OCI-LY7 (cell line): ENCODE data around the gene IQGAP1. TPM values are rescaled to one million over a fixed set of nuclear protein-coding genes. Genes with fewer than 3 reads are reported as not detected.

Experiments used
- BruUV-seq: library from RNA; stranded (reverse); fragments of 400-500 nt; replicated peaks from 2 replicates; lab custom pipeline; 2021; lab: Mats Ljungman, UMichigan
- CTCF ChIA-PET: fragments of 300-600 bp; sonication (Branson Sonifier 250); formaldehyde crosslinking; loops from one replicate; lab custom pipeline; 2022; ENCODE audit warnings: antibody characterized with exemption; ENCODE audit not compliant: unreplicated experiment; lab: Charles Lee
- POLR2A ChIA-PET: fragments of 300-600 bp; sonication (Branson Sonifier 250); formaldehyde crosslinking; loops from one replicate; lab custom pipeline; 2022; ENCODE audit warnings: antibody characterized with exemption; lab: Charles Lee
- DNase-seq: peaks from one replicate; pipeline ENCODE4 v3.0.0-alpha.2; 2015; ENCODE audit warnings: low spot score
- H2AFZ ChIP-seq: fragments of 200-600 bp; sonication (generic), shearing (Covaris generic); 2 replicates; pipeline ENCODE4 v1.6.1; 2014; ENCODE audit warnings: mild to moderate bottlenecking, antibody characterized with exemption, low read length, moderate library complexity
- H3K27ac ChIP-seq: fragments of 200-600 bp; sonication (generic); 2 replicates; pipeline ENCODE4 v1.5.1; 2014; ENCODE audit warnings: mixed run types, low read depth, mild to moderate bottlenecking, moderate library complexity, low read length, inconsistent platforms; ENCODE audit not compliant: poor library complexity, severe bottlenecking
- H3K36me3 ChIP-seq: fragments of 200-600 bp; sonication (generic); 2 replicates; pipeline ENCODE4 v1.6.1; 2014; ENCODE audit warnings: mild to moderate bottlenecking, antibody characterized with exemption, low read length, moderate library complexity, mixed read lengths; ENCODE audit not compliant: insufficient read depth
- H3K4me1 ChIP-seq: fragments of 200-600 bp; sonication (generic); 2 replicates; pipeline ENCODE4 v1.5.1; 2014; ENCODE audit warnings: mild to moderate bottlenecking, low read length; ENCODE audit not compliant: insufficient read depth, poor library complexity, severe bottlenecking
- H3K4me2 ChIP-seq: fragments of 200-600 bp; sonication (generic); 2 replicates; pipeline ENCODE4 v1.6.1; 2014; ENCODE audit warnings: mild to moderate bottlenecking, low read length
- H3K4me3 ChIP-seq: fragments of 200-600 bp; sonication (generic); 2 replicates; pipeline ENCODE4 v1.5.1; 2014; ENCODE audit warnings: mild to moderate bottlenecking, low read depth, low read length; ENCODE audit not compliant: poor library complexity, severe bottlenecking
- H3K79me2 ChIP-seq: fragments of 200-600 bp; sonication (generic); 2 replicates; pipeline ENCODE4 v1.6.1; 2016; ENCODE audit warnings: low read depth, mild to moderate bottlenecking, low read length, moderate library complexity, mixed read lengths; ENCODE audit not compliant: insufficient read depth
- H3K9me2 ChIP-seq: fragments of 200-600 bp; sonication (generic); 2 replicates; pipeline ENCODE4 v1.6.1; 2016; ENCODE audit warnings: mild to moderate bottlenecking, low read length, mixed read lengths; ENCODE audit not compliant: insufficient read depth
- H3K9me3 ChIP-seq: fragments of 200-600 bp; sonication (generic); 2 replicates; pipeline ENCODE4 v1.6.1; 2014; ENCODE audit warnings: mild to moderate bottlenecking, mixed run types, low read length, mixed read lengths
- H4K20me1 ChIP-seq: fragments of 200-600 bp; sonication (generic); 2 replicates; pipeline ENCODE4 v1.6.1; 2014; ENCODE audit warnings: mild to moderate bottlenecking, antibody characterized with exemption, low read length, moderate library complexity, mixed read lengths; ENCODE audit not compliant: insufficient read depth
- CTCF ChIP-seq: fragments of 200-600 bp; sonication (generic); conservative IDR thresholded peaks from 2 replicates; pipeline ENCODE4 v1.5.1; 2014; ENCODE audit warnings: mild to moderate bottlenecking, antibody characterized with exemption, low read length, moderate library complexity, mixed read lengths
- EZH2phosphoT487 ChIP-seq: fragments of 200-600 bp; sonication (generic); IDR thresholded peaks from 2 replicates; pipeline ENCODE4 v1.6.1; 2018; ENCODE audit warnings: low read depth, borderline replicate concordance, mild to moderate bottlenecking, mixed run types, antibody characterized with exemption, low read length, moderate library complexity, mixed read lengths
- intact Hi-C: fragments of 100-400 bp; cut with micrococcal nuclease; formaldehyde crosslinking; loops from one replicate; pipeline ENCODE4 v1.10.0; 2022; ENCODE audit not compliant: unreplicated experiment
- total RNA-seq, 2 experiments: library from RNA; depleted of rRNA in 1 of 2; stranded (reverse); fragments of >200 nt in 1 of 2; shearing (Covaris generic) in 1 of 2; gene quantifications; 2 replicates each; pipeline ENCODE4 v1.2.3, GENCODE V29; 2014 to 2022

IQGAP1 gene
- total RNA-seq, 2 experiments from 2014 or later = 98.7 to 114 TPM

GRCh38 chr15:90412356-90413194 is 24.5 kb downstream of the IQGAP1 start:
- no peak overlapping the region for H2AFZ ChIP-seq
- POLR2A ChIA-PET = interaction anchor here (0.9 to 2.0 kb wide), 3 partner anchors 12 to 24 kb away, joined by 3 to 4 read pairs (median 3); partner anchors contain the start of gene IQGAP1
- DNase-seq = peak; percentile 44
- H3K9me3 ChIP-seq = no peaks in the 10 kb centered on the region
- peaks cover 35% of the 10 kb centered on the region; the same call in 1 of the 2 replicates for H3K79me2 ChIP-seq
- H3K4me3 ChIP-seq = no peak overlapping the region
- H3K36me3 ChIP-seq = peaks cover 13% of the 10 kb centered on the region
- H3K9me2 ChIP-seq = no peaks in the 10 kb centered on the region
- H3K4me2 ChIP-seq = peak overlapping the region; percentile 21; the same call in 1 of the 2 replicates
- BruUV-seq = no TSS peak
- intact Hi-C loops = no loop called here
- H3K27ac ChIP-seq = no peak overlapping the region
- H3K4me1 ChIP-seq = peaks cover 16% of the 10 kb centered on the region
- CTCF ChIA-PET = no interaction called here
- TF ChIP-seq CTCF (no peak), EZH2phosphoT487 (no peak)
- H4K20me1 ChIP-seq = 0 out of 2 replicates have a peak, but pooled peaks cover 11% of the 10 kb centered on the region

- H4K20me1 ChIP-seq = 0 out of 2 replicates have a peak, but pooled peaks cover 11% of the 10 kb centered on the region
- peaks cover 35% of the 10 kb centered on the region; the same call in 1 of the 2 replicates for H3K79me2 ChIP-seq
- H3K4me3 ChIP-seq = no peak overlapping the region
- H3K4me1 ChIP-seq = peaks cover 11% of the 10 kb centered on the region
- H3K27ac ChIP-seq = no peak overlapping the region
- H3K9me3 ChIP-seq = peaks cover 4% of the 10 kb centered on the region; the same call in 1 of the 2 replicates
- intact Hi-C loops = no loop called here
- ChIA-PET CTCF (no interaction called here), POLR2A (interaction anchor here (0.6 to 2.0 kb wide), 4 partner anchors 14 to 298 kb away, joined by 3 to 9 read pairs (median 4); partner anchors contain the start of gene IQGAP1)
- no peak for TF ChIP-seq CTCF
- TF ChIP-seq EZH2phosphoT487 = no peak
- no peak overlapping the region for H2AFZ ChIP-seq
- no peaks in the 10 kb centered on the region for H3K9me2 ChIP-seq
- H3K4me2 ChIP-seq = no peak overlapping the region
- DNase-seq = no peak
- peaks cover 10% of the 10 kb centered on the region for H3K36me3 ChIP-seq
- BruUV-seq = no TSS peak
These were observed 25.7 kb downstream of the IQGAP1 start for GRCh38 chr15:90413411-90414379.
